8988T (cell line): ENCODE data around the gene TECR.
"Not testable (repeated sequence)": the region's sequence is repeated elsewhere in the genome, so short reads cannot be mapped to it uniquely, and the experiment has no call there.

ENCODE experiments used
- DNase-seq: peaks from one replicate; pipeline ENCODE4 v3.0.0; 2011

TECR gene

GRCh38 chr19:14599548-14600147 is 70.3 kb downstream of the TECR start:
- DNase-seq: no peak

- DNase-seq: no peak
These were observed 74.6 kb downstream of the TECR start for GRCh38 chr19:14603990-14604387.

- no peak for DNase-seq
These were observed 77.2 kb downstream of the TECR start for GRCh38 chr19:14606627-14607026.

GRCh38 chr19:14611051-14611450 is 81.7 kb downstream of the TECR start:
- DNase-seq: no peak

- DNase-seq: not testable (repeated sequence)
These were observed 82.8 kb downstream of the TECR start for GRCh38 chr19:14612242-14612641.

GRCh38 chr19:14612657-14613056 is 83.3 kb downstream of the TECR start:
- no peak for DNase-seq

GRCh38 chr19:14613399-14614098 is 84.2 kb downstream of the TECR start:
- not testable (repeated sequence) for DNase-seq

GRCh38 chr19:14614099-14614412 is 84.7 kb downstream of the TECR start:
- DNase-seq: no peak
